ENCODE results near the gene FAM200C.

FAM200C gene

DNA sequence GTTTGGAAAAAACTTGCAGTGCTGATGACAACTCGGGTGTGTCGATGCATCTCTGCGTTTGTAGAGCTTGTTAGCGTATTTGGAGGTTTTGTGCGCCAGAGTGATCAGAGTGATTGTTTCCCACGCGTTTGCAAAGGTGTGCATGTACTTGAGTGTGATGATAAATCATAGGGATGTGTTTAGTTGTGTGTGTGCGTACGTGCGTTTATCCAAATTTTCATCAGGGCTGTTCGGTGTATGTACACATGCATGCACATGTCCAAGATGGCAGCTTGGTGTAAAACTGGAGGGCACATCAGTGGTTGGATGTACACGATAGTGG, 29.2 kb downstream of the FAM200C start:
- DNase-seq (ENCODE audit: low read depth): no peak
- TF ChIP-seq, protein P1, sequence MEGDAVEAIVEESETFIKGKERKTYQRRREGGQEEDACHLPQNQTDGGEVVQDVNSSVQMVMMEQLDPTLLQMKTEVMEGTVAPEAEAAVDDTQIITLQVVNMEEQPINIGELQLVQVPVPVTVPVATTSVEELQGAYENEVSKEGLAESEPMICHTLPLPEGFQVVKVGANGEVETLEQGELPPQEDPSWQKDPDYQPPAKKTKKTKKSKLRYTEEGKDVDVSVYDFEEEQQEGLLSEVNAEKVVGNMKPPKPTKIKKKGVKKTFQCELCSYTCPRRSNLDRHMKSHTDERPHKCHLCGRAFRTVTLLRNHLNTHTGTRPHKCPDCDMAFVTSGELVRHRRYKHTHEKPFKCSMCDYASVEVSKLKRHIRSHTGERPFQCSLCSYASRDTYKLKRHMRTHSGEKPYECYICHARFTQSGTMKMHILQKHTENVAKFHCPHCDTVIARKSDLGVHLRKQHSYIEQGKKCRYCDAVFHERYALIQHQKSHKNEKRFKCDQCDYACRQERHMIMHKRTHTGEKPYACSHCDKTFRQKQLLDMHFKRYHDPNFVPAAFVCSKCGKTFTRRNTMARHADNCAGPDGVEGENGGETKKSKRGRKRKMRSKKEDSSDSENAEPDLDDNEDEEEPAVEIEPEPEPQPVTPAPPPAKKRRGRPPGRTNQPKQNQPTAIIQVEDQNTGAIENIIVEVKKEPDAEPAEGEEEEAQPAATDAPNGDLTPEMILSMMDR (IDR thresholded peaks at IDR 0.05; ENCODE audit: insufficient read depth, low read depth, low read length, missing control alignments): no peak
- H3K4me3 ChIP-seq (ENCODE audit: low read depth, low read length): no peak overlapping the region; the same call in 1 of the 2 replicates

DNA sequence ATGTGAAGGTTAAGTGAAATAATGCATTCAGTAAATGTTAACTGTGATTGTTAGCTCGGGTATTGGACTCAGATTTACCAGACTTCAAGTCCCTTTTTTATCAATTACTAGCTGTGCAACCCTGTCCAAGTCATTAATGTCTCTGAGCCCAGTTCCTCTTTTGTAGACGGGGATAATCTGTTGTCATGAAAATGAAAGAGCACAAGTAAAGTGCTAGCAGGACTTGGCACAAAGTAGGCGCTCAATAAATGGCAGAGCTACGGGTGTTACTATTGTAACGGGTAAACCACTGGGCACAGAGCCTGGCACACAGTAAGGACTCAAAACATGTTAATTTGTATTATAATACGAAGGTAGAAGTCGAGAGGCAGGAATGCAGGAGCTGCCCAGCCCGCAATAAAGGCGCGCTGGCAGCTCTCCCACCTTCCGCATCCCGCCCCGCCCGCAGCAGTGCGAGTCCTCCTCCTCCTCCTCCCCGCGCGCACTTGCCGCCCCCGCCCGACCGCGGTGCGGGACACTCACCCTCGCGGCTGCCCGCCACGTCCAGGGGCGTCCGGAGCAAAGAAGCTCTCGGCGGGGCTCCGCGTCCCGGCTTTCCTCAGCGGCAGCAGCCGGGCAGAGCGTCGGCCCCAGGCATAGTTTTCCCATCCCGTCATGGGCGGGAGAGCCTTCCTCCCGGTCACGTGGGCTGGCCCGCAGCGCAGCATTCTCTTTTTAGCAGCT, 29.7 kb downstream of the FAM200C start, which contains the start of gene C1QTNF2:
TSS of gene C1QTNF2 (minus strand) at position 637 of the 723 bp plus-strand sequence. CDS start 15,615 bp downstream, outside the sequence.
- TF ChIP-seq, protein P1 (IDR thresholded peaks at IDR 0.05; ENCODE audit: insufficient read depth, low read depth, low read length, missing control alignments): no peak
- DNase-seq (ENCODE audit: low read depth): peak; percentile 17
- peak within 1 kb of the TSS; percentile 42 for H3K4me3 ChIP-seq (ENCODE audit: low read depth, low read length)

DNA sequence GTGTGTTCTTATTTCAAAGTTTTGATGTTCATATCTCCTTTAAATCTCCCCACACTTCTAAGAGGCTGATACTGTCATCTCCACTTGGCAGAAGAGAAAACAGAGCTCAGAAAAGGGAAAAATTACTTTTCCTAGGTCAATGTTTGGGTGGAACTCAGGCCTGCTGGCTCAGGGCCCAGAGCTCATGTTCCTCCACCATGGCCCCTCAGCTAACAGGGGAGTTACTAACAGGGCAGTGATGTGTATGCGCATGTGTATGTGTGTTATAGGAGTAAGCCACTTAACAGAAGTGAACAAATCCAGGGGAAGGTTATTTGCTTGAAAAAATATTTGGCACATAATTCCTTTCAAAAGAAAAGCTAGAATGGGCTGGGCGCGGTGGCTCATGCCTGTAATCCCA, 32.0 kb downstream of the FAM200C start:
- H3K4me3 ChIP-seq (ENCODE audit: low read depth, low read length): no peak overlapping the region

DNA sequence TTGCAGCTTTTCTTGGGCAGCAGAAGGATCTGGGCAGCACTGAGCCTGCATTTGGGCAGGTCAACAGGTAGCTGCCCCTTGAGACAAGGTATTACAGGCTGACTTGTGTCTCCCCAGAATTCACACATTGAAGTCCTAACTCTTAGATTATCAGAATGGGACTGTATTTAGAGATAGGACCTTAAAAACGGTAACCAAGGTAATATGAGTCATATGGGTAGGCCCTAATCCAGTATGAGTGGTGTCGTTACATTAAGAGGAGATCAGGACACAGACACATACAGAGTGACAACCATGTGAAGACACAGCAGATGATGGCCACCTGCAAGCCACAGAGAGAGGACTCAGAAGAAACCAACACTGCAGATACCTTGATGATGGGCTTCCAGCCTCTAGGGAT, 32.6 kb downstream of the FAM200C start:
- TF ChIP-seq, protein P1 (IDR thresholded peaks at IDR 0.05; ENCODE audit: insufficient read depth, low read depth, low read length, missing control alignments): no peak

More for the DNA sequence above, 32.0 kb downstream of the FAM200C start:
- TF ChIP-seq, protein P1 (IDR thresholded peaks at IDR 0.05; ENCODE audit: insufficient read depth, low read depth, low read length, missing control alignments): no peak
- DNase-seq (ENCODE audit: low read depth): no peak

DNA sequence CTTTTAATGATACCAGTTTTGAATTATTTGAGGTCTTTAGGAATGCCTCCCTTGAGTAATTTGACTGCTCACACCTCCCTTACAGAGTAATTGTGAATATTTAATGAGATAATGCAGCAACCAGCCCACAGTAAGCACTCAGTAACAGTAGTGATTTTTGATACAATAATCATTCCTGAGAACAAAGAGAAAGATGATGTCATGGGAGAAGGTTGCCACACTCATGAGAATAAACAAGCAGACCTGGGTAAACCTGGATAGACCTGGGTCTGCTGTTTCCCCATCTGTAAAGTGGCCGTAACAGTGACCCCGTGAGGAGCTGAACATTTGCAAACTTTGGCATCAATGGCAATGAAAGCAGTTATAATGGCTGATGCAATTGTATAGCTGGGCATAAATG, 33.6 kb downstream of the FAM200C start:
- DNase-seq (ENCODE audit: low read depth): no peak
- TF ChIP-seq, protein P1 (IDR thresholded peaks at IDR 0.05; ENCODE audit: insufficient read depth, low read depth, low read length, missing control alignments): no peak
- no peak overlapping the region for H3K4me3 ChIP-seq (ENCODE audit: low read depth, low read length)

More for the DNA sequence above, 32.6 kb downstream of the FAM200C start:
- no peak for DNase-seq (ENCODE audit: low read depth)
- H3K4me3 ChIP-seq (ENCODE audit: low read depth, low read length): no peak overlapping the region

DNA sequence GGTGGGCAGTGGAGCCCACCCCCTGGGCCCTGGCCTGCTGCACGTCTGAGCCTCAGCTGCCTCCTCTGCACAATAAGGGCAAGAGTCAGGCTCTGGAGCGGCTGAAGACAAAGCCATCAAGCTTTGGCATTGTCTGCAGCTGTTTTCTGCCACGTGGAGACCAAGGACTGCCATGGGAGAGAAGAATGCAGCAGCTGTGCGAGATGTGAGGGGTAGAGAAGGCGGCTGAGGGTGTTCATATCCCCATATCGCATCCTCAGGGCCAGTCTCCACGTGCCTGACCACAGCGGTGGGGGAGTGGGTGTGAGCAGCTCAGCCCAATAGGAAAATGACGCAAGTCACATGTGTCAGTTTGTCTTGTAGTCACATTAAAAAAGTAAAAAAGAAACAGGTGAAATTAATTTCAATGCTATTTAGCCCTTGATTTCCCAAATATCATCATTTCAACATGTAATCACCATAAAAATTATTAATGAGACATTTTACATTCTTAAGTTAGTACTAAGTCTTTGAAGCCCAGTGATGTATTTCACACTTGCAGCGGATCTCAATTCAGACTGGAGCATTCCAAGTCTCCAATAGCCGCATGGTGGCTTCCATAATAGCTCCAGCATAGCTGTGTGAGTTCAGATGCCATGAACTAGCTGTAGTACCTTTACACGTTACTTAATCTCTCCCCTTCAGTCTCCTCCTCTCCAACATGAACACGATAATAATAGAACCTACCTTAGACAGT, 36.0 kb downstream of the FAM200C start:
- TF ChIP-seq, protein P1 (IDR thresholded peaks at IDR 0.05; ENCODE audit: insufficient read depth, low read depth, low read length, missing control alignments): no peak
- DNase-seq (ENCODE audit: low read depth): no peak
- no peak overlapping the region for H3K4me3 ChIP-seq (ENCODE audit: low read depth, low read length)
